HG03025 (cell line): ENCODE results near the gene ZNF683.

ENCODE experiments used
- ATAC-seq: cut with Tn5 transposase; IDR thresholded peaks from one replicate; pipeline ENCODE4 v1.9.1; 2021; ENCODE audit warnings: mild to moderate bottlenecking, moderate library complexity; ENCODE audit not compliant: unreplicated experiment, low FRiP score

The ZNF683 gene

DNA sequence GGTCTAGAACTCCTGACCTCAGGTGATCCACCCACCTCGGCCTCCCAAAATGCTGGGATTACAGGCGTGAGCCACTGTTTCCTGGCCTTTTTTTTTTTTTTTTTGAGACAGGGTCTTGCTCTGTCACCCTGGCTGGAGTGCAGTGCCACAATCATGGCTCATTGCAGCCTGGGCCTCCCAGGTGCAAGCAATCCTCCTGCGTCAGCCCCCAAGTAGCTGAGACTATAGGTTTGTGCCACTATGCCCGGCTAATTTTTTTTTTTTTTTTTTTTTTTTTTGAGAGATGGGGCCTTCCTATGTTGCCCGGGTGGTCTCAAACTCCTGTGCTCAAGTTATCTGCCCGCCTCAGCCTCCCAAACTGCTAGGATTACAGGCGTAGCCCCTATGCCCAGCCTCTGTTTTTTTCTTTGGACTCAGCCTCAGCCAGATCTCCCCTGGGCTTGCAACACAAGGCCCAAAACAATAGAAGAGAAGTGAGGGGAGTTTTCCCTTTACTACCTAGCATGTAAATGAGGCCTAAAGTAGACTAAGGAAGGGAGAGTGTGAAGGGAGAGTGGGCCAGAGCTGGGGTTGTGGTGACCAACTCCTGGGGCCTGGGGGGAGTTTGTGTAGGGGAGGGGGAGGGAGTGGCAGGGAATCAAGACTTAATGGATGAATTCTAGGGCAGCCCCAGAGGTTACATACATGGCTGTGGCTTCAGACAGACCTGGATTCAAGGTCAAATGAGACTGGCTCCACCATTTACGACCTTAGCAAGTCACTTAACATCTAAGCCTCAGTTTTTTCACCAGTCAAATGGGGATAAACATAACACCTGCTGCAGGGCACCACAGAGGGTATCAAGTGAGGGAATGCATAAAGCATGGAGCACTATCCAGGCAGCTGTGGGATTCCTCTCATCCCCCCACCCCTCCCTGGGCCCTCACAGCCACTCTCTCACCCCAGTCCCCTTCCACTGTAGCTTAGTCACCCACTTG lies 56.4 kb downstream of the ZNF683 start:
- ATAC-seq = no peak

DNA sequence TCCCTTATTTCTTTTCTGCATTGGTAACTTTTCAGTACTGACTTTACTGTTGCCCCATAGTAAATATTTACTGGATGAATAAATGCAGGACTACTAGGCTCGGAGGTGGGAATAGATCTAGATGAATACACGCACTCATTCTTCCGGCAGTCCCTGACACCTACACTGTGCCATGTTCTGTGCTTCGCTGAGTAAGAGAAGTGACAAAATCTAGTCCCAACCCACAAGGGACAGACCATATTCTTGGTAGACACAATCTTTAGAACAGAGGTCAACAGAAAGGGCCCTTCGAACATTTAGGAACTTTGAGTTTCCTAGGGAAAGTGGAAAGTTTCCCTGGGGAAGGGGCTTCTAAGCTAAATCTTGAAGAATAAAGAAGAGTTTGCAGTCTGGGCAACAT lies 58.0 kb downstream of the ZNF683 start:
- no peak for ATAC-seq
